Activated T-cell treated with anti-CD3 and anti-CD28 coated beads, Interleukin-2, amount 50 U/mL, for 24 hours (primary cell): ENCODE results near the gene VPS13C.

Experiments used
- DNase-seq: peaks from one replicate; pipeline ENCODE4 v3.0.0-alpha.2; 2020
- H3K27ac Mint-ChIP-seq: 2 replicates; pipeline ENCODE4 v1.8.0; 2020; ENCODE audit warnings: mild to moderate bottlenecking, mixed read lengths
- H3K27me3 Mint-ChIP-seq: 2 replicates; pipeline ENCODE4 v1.8.0; 2020; ENCODE audit warnings: mixed read lengths
- H3K36me3 Mint-ChIP-seq: 2 replicates; pipeline ENCODE4 v1.8.0; 2020; ENCODE audit warnings: low read depth, mixed read lengths
- H3K4me1 Mint-ChIP-seq: 2 replicates; pipeline ENCODE4 v1.8.0; 2020; ENCODE audit warnings: low read depth, mixed read lengths
- H3K4me3 Mint-ChIP-seq: 2 replicates; pipeline ENCODE4 v1.8.0; 2020; ENCODE audit warnings: mild to moderate bottlenecking, moderate library complexity, mixed read lengths
- H3K9me3 Mint-ChIP-seq: 2 replicates; pipeline ENCODE4 v1.8.0; 2020; ENCODE audit warnings: mixed read lengths

VPS13C gene

GRCh38 chr15:61857169-61857829 is 202.9 kb downstream of the VPS13C start:
- Mint-ChIP-seq H3K27me3 (no peaks in the 10 kb centered on the region), H3K27ac (no peak overlapping the region), H3K9me3 (no peaks in the 10 kb centered on the region), H3K4me1 (peaks cover 8% of the 10 kb centered on the region), H3K36me3 (peaks cover 34% of the 10 kb centered on the region), H3K4me3 (no peak overlapping the region)
- DNase-seq, result no peak

- H3K27me3 Mint-ChIP-seq, result no peaks in the 10 kb centered on the region
- no peaks in the 10 kb centered on the region for H3K9me3 Mint-ChIP-seq
- peaks cover 37% of the 10 kb centered on the region for H3K36me3 Mint-ChIP-seq
- H3K27ac Mint-ChIP-seq, result no peak overlapping the region
- H3K4me1 Mint-ChIP-seq, result peaks cover 8% of the 10 kb centered on the region
- no peak for DNase-seq
- H3K4me3 Mint-ChIP-seq, result no peak overlapping the region
Measured at GRCh38 chr15:61856295-61856694, 204.0 kb downstream of the VPS13C start.

DNA sequence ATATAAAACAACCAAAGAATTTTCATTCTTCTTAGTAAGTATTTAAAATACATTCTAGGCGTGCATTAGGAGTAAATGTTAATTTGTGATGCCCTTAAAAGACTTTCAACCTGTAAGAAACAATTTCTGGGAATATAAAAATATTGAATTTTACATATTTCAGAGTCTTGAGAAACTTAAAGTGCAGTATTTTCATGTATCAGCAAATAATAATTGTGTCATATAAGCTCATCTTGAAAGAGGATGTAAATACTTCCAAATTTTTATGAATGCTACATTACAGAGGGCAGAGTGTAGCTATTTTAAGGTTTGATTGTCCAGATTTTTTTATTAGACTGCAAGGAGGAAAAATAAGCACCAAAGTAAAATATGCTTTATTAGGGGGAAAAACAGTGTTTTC is 207.1 kb downstream of the VPS13C start:
- no peak for DNase-seq
- peaks cover 46% of the 10 kb centered on the region for H3K36me3 Mint-ChIP-seq
- H3K4me3 Mint-ChIP-seq, result no peak overlapping the region
- H3K27ac Mint-ChIP-seq, result no peak overlapping the region
- H3K27me3 Mint-ChIP-seq, result no peaks in the 10 kb centered on the region
- H3K9me3 Mint-ChIP-seq, result no peaks in the 10 kb centered on the region
- H3K4me1 Mint-ChIP-seq, result peaks cover 5% of the 10 kb centered on the region

- peaks cover 46% of the 10 kb centered on the region for H3K36me3 Mint-ChIP-seq
- H3K4me1 Mint-ChIP-seq, result peaks cover 8% of the 10 kb centered on the region
- H3K27me3 Mint-ChIP-seq, result no peaks in the 10 kb centered on the region
- no peak for DNase-seq
- H3K27ac Mint-ChIP-seq, result no peak overlapping the region
- H3K4me3 Mint-ChIP-seq, result no peak overlapping the region
- no peaks in the 10 kb centered on the region for H3K9me3 Mint-ChIP-seq
Measured at GRCh38 chr15:61851955-61852354, 208.3 kb downstream of the VPS13C start.

DNA sequence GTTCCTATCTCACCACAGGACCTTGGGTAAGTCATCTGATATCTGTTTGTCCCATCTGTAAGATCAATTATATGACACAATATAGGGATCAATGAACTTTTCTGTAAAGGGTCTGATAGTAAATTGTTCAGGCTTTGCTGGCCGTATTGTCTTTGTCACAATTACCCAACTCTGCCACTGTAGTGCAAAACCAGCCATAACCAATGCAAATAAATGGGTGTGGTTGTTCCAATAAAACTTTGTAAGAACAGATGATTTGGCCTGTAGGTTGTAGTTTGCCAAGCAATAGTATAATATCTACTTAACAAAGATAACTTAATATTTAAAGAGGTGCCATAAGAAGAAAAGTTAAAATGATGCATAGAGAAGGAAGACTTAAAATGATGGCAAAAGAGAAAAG is 210.8 kb downstream of the VPS13C start:
- DNase-seq, result no peak
- Mint-ChIP-seq H3K4me3 (no peak overlapping the region), H3K27ac (no peak overlapping the region), H3K36me3 (peaks cover 34% of the 10 kb centered on the region), H3K9me3 (no peaks in the 10 kb centered on the region), H3K4me1 (peaks cover 3% of the 10 kb centered on the region), H3K27me3 (no peaks in the 10 kb centered on the region)

DNA sequence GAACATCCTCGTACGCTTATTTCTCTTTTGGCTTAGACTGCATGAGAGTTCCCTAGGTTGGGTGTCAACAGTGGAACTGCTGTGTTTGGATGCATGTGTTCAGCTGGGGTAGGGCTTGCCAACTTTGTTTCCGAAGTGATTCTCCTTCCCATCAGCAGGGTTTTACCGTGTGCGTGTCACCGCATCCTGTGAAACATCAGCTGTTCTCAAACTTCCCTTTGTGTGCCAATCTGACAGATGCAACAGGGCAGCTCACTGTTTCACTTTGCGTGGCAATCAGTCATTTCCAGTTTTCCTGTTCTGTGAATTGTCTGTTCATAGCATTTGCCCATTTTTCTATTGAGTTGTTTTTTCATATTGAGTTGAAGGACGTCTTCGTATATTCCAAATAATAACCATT is 218.8 kb downstream of the VPS13C start:
- Mint-ChIP-seq H3K27ac (no peak overlapping the region), H3K4me1 (peaks cover 6% of the 10 kb centered on the region), H3K4me3 (no peak overlapping the region), H3K9me3 (no peaks in the 10 kb centered on the region), H3K36me3 (no peaks in the 10 kb centered on the region), H3K27me3 (peaks cover 39% of the 10 kb centered on the region)
- DNase-seq, result no peak

GRCh38 chr15:61840090-61840489 is 220.2 kb downstream of the VPS13C start:
- Mint-ChIP-seq H3K36me3 (no peaks in the 10 kb centered on the region), H3K9me3 (no peaks in the 10 kb centered on the region), H3K27me3 (peaks cover 47% of the 10 kb centered on the region), H3K4me1 (peaks cover 6% of the 10 kb centered on the region), H3K4me3 (no peak overlapping the region), H3K27ac (no peak overlapping the region)
- DNase-seq, result no peak

DNA sequence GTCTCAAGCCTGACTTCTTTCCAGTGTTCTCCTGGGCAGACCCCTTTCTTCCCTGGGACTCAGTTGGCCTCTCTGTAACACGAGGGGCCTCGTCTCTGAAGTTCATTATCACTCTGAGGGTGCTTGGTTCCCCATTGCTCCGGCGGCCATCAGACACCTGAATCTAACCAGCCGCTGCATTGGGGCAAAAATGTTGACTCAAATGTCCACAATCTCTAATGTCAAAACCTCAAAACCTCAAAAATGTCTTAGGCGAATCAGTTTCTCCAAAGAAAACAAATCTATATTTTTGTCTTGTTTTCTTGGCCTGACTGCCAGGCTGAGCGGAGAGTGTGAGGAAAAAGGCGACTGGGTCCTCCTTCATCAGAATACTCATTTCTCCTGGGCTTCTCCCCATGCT is 220.7 kb downstream of the VPS13C start:
- Mint-ChIP-seq H3K4me1 (peaks cover 6% of the 10 kb centered on the region), H3K27me3 (peaks cover 51% of the 10 kb centered on the region), H3K4me3 (no peak overlapping the region), H3K36me3 (no peaks in the 10 kb centered on the region), H3K9me3 (no peaks in the 10 kb centered on the region), H3K27ac (no peak overlapping the region)
- no peak for DNase-seq

DNA sequence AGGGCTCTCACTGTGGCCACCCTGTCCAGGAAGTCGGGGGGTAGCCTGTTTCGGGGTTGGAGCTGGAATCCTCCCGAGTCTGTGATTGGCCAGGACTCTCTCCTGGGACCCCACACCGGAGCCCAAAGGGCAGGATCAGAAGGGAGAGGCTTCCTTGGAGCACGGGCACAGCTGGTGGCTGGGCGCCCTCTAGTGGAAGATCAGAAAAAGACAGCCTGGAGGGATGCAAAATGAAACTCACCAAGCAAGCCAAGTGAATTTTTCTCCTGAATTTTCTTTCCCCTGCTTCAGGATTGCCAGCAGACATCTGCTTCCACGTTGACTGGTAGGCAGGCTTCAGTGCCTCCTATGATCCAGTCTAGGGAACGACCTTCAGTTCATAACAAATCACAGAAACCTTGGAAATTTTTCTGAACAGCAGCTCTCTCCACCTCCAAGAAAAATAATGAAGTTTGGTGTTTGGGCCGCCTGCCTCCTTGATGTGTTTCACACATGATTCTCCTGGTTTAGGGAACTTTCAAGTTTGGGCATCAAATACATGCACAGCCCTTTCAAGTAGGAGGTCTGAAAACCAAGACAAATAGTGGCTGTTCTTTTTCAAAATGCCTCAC is 224.6 kb downstream of the VPS13C start:
- DNase-seq, result peak; percentile 71
- Mint-ChIP-seq H3K9me3 (no peaks in the 10 kb centered on the region), H3K36me3 (no peaks in the 10 kb centered on the region), H3K27ac (no peak overlapping the region), H3K4me1 (peaks cover 4% of the 10 kb centered on the region), H3K4me3 (no peak overlapping the region), H3K27me3 (peaks cover 50% of the 10 kb centered on the region)

DNA sequence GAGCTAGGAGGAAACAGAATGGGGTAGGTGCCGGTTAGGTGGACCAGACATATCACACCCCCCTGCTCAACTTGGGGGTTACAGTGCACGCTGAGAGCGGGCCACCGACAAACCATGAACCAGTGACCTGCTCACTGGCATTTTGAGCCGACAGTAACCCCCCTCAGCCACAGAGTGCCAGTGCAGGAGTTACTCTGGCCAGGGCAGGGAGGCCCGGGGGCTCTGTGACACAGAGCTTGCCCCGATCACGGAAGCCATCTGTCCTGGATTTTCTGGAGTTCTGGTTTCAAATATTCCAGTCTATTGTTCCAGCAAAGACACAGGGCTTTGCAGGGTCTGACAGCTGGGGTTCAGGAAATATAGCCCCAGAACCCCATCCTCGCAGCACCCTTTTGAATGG is 225.2 kb downstream of the VPS13C start:
- no peak for DNase-seq
- no peaks in the 10 kb centered on the region for H3K9me3 Mint-ChIP-seq
- H3K4me3 Mint-ChIP-seq, result no peak overlapping the region
- H3K27me3 Mint-ChIP-seq, result peaks cover 45% of the 10 kb centered on the region
- H3K4me1 Mint-ChIP-seq, result peaks cover 4% of the 10 kb centered on the region
- H3K27ac Mint-ChIP-seq, result no peak overlapping the region
- H3K36me3 Mint-ChIP-seq, result no peaks in the 10 kb centered on the region

- H3K9me3 Mint-ChIP-seq, result no peaks in the 10 kb centered on the region
- peak; percentile 84 for DNase-seq
- H3K36me3 Mint-ChIP-seq, result no peaks in the 10 kb centered on the region
- no peak overlapping the region for H3K27ac Mint-ChIP-seq
- H3K4me1 Mint-ChIP-seq, result peaks cover 4% of the 10 kb centered on the region
- no peak overlapping the region for H3K4me3 Mint-ChIP-seq
- H3K27me3 Mint-ChIP-seq, result peaks cover 38% of the 10 kb centered on the region
Measured at GRCh38 chr15:61834076-61834697, 226.1 kb downstream of the VPS13C start.

DNA sequence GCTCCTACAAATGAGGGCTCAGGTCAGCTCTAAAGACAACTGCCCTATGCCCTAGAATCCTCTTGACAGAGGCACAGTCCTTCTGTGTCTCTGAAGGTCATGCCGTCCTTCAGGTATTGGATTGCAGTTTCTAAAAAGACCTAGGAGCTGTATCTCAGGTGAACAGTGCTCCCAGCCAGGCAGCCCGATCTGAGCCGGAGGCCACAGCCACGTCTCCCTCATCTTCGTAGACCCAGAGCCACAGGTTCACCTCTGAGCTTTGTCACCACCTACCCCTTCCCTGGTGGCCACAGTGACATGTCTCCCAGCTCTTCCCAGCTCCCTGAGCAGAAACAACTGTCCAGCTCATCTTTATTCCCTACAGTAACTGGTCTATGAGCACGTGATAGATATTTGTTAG is 228.0 kb downstream of the VPS13C start:
- DNase-seq, result no peak
- Mint-ChIP-seq H3K27me3 (peaks cover 28% of the 10 kb centered on the region), H3K9me3 (no peaks in the 10 kb centered on the region), H3K36me3 (no peaks in the 10 kb centered on the region), H3K4me1 (peaks cover 4% of the 10 kb centered on the region), H3K4me3 (no peak overlapping the region), H3K27ac (no peak overlapping the region)

- Mint-ChIP-seq H3K9me3 (no peaks in the 10 kb centered on the region), H3K27me3 (peaks cover 28% of the 10 kb centered on the region), H3K27ac (no peak overlapping the region), H3K4me3 (no peak overlapping the region), H3K4me1 (peaks cover 4% of the 10 kb centered on the region), H3K36me3 (no peaks in the 10 kb centered on the region)
- no peak for DNase-seq
Measured at GRCh38 chr15:61831505-61831921, 228.7 kb downstream of the VPS13C start.

DNA sequence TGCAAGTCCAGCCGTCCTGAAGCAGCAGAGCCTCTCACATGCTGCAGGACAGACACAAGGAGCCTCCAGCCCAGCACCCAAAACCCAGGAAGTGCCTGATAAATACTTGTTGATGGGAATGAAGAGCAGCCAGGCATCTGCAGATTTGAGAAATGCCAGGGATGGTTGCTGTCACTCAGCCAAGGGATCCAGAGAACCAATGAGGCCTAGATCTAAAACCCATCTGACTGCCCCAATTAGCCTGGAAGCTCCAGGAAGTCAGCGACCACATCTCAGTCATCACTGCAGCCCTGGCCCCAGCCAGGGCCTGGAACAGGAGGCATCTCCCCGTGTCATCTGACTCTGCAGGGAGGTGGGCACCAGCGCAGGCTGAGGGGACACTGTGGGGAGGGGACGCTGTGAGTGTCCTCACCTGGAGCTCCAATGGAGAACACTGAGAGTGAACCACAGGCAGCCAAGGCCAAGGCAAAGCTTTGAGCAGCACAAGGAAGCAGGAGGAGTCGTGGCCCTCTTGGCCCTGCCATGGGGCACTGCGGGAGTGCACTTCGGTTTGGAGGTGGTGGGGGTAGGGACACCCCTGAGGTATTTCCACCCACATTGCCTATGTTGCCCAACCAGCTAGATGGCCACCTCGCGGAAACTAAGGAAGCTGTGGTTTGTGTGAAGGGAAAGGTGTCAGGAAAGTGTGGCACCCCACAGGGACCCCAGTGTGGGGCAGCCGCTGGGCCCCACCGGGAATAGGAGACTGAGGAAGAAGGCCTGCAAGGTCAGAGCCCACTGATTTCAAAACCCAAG is 229.5 kb downstream of the VPS13C start:
- H3K27ac Mint-ChIP-seq, result no peak overlapping the region
- H3K9me3 Mint-ChIP-seq, result no peaks in the 10 kb centered on the region
- H3K27me3 Mint-ChIP-seq, result peaks cover 24% of the 10 kb centered on the region
- no peak for DNase-seq
- no peaks in the 10 kb centered on the region for H3K36me3 Mint-ChIP-seq
- H3K4me1 Mint-ChIP-seq, result peaks cover 4% of the 10 kb centered on the region
- no peak overlapping the region for H3K4me3 Mint-ChIP-seq

DNA sequence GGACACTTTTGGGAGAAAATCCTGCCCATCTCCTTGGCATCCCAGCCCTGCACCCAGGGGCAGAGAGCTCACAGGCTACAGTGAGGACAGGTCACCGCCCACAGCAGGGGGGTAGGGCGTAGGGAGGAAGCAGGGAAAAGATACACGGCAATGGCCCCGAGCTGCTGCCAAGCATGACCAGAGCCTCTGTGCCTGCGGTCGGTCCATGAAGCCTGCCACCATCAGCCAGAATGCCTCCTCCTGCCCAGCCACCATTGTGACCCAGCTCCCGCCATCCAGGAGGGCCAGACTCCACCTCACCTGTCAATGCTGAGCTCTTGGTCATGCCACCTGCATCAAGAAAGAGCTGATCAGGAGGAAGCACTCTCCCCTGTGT is 230.7 kb downstream of the VPS13C start:
- H3K4me3 Mint-ChIP-seq, result no peak overlapping the region
- DNase-seq, result no peak
- H3K9me3 Mint-ChIP-seq, result no peaks in the 10 kb centered on the region
- peaks cover 21% of the 10 kb centered on the region for H3K27me3 Mint-ChIP-seq
- no peak overlapping the region for H3K27ac Mint-ChIP-seq
- peaks cover 4% of the 10 kb centered on the region for H3K4me1 Mint-ChIP-seq
- H3K36me3 Mint-ChIP-seq, result no peaks in the 10 kb centered on the region
